Left lobe of liver (tissue), 2 donors: ENCODE data around the gene LIMCH1. TPM values are rescaled to one million over a fixed set of nuclear protein-coding genes. Genes with fewer than 3 reads are reported as not detected.

ENCODE experiments used
- ATAC-seq: fragments of 200-7000 bp; cut with Tn5 transposase; one replicate; pipeline ENCODE4 v1.9.1; 2020; ENCODE audit warnings: mild to moderate bottlenecking, moderate library complexity
- DNase-seq: peaks from one replicate; pipeline ENCODE4 v3.0.0-alpha.2; 2020; ENCODE audit warnings: low spot score
- total RNA-seq: library from RNA; stranded (reverse); gene quantifications from one replicate; pipeline ENCODE4 v1.2.1, GENCODE V29; 2021
- donor health status: DM: no; HTN: no; CAD: no; lungs with moderate emphysema.
- donor health status: DM: no; HTN: yes; CAD: no.

The LIMCH1 gene
- total RNA-seq, 1 donor from 2014 or later = 9.8 TPM

DNA sequence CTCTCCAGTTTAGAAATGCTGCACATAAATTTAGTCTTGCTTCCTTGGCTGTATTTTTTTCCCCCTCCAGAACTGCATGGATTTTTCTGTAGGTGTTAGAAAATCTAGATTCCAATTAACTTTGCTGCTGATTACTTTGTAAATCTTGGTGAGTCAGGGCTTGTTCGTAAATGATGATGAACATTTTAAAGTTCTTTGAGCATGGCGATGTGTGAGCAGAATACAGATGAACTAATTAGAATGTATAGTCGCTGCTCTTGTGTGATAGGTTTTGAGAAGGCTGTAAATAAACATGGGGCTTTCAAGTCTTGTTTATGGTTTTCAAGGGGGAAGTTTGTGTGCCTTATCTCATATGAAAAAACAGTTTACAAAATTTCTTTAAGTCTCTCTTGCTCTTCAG, 23.3 kb downstream of the LIMCH1 start:
- ATAC-seq = no peak

DNA sequence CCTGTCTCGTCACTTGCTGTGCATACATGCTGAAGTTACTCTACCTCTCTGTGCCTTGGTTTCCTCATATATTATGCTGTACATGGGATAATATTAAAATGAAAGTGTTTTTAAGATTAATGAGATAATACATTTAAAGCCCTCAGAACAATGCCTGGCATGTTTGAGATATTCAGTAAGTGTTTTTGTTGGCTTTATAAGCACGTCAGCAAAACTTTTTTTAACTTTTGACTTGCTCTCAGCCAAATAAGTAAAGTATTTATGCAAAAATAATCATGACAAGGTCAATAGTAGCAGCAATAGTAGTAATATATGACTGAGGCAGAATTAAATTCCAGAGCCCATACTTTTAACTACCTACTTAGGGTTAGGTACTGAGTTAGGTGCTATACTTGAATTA, 29.2 kb downstream of the LIMCH1 start:
- ATAC-seq (no peak), DNase-seq (no peak)

More for the DNA sequence above, 23.3 kb downstream of the LIMCH1 start:
- no peak for DNase-seq

DNA sequence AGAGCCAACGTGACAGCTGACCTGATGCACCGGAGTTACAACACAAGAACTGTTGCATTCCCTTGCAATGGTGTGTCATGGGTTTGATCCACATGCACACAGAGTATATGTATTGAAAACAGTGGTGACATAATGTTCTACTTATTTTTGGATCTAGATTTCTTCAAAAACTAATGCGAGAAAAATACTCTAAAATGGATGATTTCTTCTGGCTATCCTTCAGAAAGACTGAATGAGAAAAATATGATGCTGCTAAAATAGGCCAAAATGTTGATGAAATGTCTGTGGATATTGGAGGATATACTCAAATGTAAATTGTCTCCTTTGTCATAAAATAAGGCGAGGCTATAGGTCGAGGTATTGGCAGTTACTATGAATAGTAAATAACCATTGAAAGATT, 30.4 kb downstream of the LIMCH1 start:
- ATAC-seq = no peak
- no peak for DNase-seq

DNA sequence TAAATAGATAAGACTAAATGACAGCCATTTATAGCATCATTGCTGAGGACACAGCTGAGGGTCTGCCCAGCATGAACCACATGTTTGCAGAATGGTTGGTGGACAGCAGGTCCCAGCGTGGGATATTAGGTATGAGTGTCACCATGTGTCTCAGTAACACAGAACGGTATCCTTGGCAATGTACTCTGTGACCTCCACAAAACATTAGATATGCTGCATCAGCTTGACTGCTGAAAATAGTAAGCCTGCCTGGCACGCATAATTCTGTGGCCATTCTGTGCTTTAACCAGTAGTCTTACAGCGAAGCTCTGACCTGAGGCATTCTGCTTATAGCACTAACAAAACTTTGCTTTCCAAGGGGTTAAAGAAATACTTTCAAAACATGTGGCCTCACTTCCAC, 32.0 kb downstream of the LIMCH1 start:
- DNase-seq (no peak), ATAC-seq (peak; percentile 44)

DNA sequence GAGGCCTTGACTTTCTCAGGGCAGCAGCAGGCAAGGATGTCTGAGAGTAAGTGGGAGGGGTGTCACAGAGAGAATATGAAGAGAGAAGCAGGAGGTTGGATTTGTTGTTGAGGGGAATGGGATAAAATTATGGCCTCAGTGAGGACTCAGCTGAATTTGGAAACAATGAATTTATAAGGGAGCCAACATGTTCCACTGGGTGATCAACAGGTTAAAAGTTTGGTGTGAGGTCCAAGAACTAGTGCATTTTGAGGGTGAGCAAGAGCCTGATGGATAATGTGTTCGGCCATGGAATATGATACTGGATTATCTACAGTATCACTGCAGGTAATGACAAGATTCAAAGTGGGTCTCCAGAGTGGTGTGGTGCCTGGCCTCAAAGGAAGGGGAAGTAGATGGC, 33.5 kb downstream of the LIMCH1 start:
- no peak for DNase-seq
- no peak for ATAC-seq

DNA sequence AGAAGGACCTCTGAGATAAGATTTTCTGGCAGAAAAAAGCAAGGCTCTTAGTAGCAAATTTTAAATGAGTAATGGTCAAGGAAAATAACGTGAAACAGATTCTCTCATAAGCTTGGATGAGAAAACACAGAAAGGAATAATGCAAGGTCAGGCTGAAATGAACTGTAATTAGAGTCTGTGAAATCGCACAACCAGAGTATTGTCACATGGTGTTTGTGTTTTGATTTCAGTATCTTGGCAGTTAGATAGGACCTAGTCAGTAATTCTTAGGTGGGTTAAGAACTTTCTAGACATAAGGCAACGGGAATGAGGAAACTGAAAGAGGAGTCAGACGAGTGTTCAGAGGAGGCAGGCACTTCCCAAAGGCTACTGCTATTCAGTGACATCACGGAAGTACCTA, 34.6 kb downstream of the LIMCH1 start:
- ATAC-seq (no peak), DNase-seq (no peak)

DNA sequence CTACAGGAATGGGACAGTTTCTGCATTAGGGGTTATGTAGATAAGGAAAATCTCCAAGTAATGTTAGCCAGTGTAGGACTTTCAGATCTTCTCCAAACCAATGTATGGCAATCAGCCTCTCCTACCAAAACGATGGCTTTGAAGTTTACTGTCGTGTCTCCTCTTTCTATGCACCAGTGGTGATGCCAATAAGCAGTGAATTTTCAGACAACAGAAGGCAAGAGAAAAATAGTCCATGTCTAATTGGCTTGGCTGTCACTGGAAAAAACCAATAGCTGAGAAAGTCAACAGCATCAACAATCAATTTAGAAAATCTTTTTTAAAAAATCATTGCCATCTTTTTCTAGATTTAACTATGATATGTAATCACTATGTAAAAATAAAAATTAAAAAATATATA, 35.0 kb downstream of the LIMCH1 start:
- ATAC-seq = no peak
- DNase-seq = no peak

DNA sequence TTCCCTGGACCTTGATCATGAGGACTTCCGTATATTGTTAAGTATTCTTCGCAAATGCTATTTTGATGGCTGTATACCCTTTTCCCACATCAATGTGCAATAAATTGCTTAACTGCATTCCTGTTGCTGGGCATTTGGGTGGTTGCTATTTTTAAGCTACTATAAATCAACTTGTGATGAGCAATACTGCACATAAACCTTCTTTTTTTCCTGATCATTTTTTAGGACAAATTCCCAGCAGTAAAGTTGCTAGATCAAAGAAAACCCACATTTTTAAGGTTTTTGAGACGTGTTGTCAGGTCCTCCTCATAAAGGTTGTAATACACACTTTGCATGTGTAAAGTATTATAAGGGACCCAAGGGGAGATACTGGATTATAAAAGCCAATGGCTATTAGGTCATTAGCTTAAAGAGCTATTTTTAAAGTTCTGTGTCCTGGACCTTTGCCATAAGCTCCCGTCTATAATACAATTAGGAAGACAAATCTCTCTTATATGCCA, 35.6 kb downstream of the LIMCH1 start:
- DNase-seq (no peak), ATAC-seq (no peak)

DNA sequence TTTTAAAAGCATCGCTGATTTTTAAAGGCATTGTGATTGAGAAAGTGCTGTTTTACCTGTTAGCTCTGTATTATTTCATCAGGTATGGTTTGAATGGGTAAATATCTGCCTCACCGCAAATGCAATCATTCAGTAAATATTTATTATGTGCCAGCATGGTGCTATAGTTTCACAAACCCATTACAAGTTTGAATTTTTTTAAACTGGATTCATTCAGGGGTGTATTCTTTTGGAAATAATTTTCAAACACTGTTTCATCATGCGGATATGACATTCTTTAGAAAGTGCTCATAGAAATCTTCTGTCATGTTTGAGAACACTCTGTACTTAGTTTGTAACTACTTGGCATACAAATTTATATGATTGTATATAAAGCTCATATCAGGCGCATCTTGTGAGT, 37.2 kb downstream of the LIMCH1 start:
- ATAC-seq = no peak

DNA sequence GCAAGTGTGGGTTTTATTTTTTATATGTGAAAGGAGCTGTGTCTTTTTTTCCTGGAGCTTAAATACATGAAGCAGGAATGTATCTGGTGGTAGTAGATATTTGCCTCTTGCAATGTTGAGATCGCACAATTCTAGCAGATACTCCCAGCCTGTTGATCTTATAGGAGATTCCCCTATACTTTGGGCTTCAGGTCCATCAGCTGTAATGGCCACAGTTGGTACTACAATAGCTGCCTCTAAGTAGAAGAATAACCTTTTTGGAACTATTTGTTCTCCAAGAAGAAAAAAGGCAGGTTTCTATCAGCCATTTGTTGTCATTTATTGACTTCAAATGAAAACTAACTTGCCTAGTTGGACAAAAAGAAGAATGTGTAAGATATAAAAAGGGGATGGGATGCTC, 37.7 kb downstream of the LIMCH1 start:
- DNase-seq (no peak), ATAC-seq (no peak)

More for the DNA sequence above, 37.2 kb downstream of the LIMCH1 start:
- DNase-seq = no peak

DNA sequence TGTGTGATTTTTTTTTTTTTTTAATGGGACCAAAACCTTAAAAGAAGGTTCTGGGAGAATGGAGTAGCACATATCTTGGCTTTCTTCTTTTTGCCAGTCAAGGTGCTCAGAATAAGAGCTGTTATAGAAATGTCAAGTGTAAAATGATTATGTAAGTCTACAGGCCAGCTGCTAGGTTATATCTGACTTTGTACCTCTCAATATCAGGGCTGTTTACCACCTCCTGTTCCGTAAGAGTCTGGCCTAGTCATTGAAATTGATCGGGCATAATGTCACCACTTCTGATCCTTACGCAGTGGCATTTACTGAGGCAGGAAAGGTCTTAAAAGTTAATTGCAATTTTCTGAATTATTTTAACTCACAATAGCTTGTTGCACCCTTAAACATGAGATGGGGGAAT, 41.1 kb downstream of the LIMCH1 start:
- DNase-seq (no peak), ATAC-seq (no peak)

DNA sequence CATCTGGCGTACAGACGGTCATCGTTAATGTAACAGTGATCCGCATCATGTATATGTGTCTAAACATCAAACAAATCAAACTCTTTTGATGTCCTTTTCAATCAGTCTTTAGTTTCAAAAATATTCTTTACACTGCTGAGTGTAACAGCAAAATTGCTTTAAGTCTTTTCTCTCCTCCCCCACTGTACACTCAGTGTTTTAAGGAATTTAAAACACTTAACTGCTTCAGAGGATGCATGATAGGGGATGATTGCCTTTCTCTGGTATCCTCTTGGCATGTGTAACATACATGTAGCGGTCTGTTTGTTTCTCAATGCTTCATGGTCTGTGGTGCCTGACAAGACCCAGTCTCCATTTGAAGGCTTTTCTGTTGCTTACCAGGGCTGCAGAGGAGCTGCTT, 41.6 kb downstream of the LIMCH1 start:
- DNase-seq (no peak), ATAC-seq (no peak)

DNA sequence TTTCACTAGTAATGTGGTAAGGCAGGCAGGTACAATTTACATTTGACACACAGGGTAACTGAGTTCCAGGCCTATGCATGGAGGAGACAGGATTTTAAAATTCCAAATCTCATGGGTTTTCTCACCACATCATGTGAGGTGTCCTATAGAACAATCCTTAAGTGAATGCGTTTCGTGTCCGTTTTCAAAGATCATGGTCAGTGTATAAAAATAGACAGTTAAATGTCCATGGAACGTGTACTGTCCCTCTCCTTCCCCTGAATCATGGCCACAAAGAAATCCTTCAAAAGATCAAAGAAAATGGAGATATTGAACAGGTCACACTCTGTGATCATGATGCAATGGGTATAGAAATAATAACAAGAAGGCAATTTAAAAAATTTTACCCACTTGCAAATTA, 42.0 kb downstream of the LIMCH1 start:
- DNase-seq (no peak), ATAC-seq (no peak)

DNA sequence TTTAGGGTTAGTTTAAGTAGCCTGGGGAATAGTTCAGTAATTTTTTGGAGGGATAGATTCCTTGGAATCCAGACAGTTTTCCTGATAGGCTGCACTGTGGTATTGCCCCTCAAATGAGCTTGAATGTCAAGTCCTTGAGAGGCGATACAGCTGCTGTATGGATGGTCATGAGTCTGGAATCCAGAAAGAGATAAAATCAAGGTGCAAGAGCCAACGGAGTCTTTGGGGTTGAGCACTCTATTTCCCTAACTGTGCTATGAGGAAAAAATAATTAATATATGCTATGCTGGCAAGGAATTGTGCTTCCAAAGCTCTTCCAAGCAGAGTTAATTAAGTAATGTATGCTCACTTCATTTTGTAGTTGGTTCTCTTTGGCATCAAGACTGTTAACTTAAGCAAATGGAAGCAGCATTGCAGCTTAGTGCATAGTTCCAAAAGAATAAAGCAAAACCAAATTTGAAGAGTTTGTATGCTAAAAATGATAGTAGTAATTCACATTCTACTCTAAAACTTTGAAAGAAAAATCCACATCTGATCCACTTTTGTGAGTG, 48.8 kb downstream of the LIMCH1 start:
- DNase-seq = no peak

DNA sequence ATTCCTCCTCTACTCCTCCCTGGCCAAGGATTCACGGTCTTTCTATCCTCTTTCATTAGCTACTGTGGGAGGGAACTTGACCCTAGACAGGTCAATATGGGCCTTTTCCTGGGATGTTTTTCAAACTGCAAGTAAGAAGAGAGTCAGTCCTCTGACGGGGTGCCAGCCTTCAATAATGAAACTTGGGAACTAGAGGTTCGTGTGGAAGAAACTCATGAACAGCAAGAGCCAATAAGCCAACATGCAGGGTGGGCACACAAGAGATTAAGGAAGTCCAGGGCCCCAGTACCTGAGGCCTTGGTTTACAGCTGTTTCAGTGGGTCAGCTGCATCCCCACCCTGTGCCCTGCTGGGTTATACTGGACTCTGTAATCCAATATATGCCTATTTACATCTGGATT, 49.3 kb downstream of the LIMCH1 start:
- DNase-seq (no peak), ATAC-seq (no peak)

More for the DNA sequence above, 48.8 kb downstream of the LIMCH1 start:
- no peak for ATAC-seq

DNA sequence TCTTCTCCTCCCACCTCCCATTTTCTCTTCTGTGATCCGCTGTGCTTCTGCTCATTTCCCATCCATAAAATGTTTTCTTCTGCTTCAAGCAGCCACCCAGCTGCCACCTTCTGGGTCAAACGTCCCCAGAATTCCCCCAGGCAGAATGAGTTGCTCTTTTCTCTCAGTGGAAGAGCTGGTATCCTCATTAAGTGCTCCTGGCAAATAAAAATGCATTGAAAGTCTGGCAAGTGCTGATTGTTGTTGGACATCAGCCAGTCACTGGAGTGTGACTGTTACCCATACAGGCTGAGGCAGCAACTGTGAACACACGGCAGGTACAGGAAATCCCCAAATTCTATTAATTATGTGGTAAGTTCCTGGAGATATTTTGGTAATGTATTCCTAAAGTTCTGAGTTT, 52.6 kb downstream of the LIMCH1 start:
- DNase-seq (no peak), ATAC-seq (peak; percentile 32)

DNA sequence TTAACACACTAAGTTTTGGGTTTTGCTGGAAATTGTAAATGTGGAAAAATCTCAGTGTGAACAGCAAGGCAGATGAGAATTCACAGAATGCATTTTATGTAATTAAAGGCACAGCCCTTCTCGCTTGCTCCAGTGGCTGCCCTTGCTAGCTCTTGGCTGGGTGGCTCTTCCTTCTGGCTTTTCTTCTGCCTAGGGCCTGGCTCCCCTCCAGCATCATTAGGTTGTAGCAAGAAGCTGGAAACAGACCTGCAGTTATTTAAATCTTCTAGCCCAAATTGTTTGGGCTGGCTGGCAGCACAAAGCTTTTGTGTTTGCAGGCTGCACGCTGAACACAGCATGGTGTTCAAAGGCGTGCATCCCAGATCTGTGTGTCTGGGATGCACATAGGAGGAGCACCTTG, 56.5 kb downstream of the LIMCH1 start:
- ATAC-seq (no peak), DNase-seq (no peak)

DNA sequence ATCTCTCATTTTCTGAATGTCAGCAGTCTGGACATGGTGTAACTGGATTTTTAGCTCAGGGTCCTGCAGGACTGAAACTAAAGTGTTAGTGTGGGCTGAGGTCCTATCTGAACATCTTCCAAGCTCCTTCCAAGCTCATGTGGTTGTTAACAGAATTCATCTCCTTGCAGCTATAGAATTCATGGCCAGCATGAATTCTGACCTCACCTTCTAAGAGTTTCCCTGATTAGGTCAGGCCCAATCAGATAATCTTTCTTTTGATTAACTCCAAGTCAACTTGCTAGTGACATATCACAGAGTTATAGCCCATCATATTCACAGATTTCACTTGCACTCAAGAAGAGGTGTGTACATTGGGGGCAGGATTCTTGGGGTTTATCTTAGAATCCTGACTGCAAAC, 59.5 kb downstream of the LIMCH1 start:
- no peak for DNase-seq
- no peak for ATAC-seq

DNA sequence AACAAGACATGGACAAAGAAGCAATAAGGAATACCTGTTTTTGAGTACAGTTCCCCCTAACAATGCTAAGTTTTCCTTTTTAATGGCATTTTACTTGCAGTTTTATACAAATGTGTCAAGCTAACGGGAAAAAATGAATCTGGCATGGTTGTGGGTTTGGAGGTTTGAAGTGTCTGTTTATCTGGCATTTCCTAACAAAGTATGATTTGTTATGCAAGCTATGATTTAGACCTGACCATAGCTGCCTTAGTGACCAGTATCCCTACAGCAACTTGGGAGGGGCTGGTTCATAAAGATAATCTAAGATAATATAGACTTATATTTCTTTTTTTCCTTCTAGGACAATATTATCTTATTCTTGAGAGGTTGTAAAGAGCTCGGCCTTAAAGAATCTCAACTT, 60.6 kb downstream of the LIMCH1 start:
- ATAC-seq = peak; percentile 81

DNA sequence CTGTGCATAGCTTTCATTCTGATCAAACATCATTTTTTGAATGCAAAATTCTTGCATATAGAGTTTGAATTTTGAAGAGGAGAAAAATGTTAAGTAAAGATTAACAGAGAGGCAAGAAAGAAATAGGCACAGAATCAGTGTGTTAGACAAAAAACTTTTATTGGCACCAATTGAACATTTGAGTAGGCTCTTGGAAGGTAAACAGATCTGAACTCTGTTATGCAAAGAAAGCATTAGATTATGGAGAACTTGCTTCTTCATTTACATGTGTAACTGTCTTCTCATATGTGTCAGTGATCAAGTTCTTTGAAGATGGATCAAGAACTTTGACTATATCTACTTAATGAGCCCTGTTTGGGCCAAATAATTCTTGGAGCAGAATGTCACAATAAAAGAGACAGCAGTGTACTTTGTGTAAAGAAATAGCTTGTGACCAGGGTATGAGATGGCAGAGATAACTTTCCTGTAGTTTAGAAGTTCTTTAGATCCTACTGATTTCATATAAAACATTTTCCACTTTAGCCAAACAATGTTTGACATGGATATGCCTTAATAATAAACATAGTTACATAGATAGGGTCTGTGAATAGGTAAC, 61.3 kb downstream of the LIMCH1 start:
- DNase-seq = no peak
- peak; percentile 76 for ATAC-seq

More for the DNA sequence above, 60.6 kb downstream of the LIMCH1 start:
- DNase-seq = no peak

DNA sequence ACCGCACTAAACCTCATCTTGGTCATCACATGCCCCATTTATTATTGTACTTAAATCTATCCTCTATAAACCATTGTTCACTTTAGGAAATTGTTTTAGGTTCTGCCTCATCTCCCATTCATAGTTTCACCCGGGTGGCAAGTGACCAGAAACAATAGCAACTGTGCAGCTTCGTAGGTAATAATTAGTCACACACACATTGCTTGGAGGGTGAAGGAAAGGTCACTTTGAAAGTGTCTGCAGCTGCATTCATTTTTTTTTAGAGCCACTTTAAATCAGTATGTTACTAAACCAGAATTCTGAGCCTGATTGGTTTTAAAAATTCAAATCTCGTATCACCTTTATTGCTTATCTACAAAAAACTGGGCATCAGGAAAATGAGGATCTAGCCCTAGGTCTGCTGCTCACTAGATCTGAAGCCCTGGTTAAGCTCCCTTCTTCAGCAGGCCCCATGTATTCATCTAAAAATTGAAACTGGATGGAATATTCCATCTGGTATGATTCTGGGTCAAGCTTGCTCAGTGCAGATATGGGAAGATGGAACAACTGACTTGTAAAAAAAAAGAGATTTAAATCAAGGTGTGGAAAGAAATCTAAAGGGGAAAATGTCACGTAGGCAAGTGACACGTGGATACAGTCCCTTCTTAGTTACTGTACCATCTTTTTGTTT, 62.4 kb downstream of the LIMCH1 start:
- DNase-seq (no peak), ATAC-seq (no peak)

DNA sequence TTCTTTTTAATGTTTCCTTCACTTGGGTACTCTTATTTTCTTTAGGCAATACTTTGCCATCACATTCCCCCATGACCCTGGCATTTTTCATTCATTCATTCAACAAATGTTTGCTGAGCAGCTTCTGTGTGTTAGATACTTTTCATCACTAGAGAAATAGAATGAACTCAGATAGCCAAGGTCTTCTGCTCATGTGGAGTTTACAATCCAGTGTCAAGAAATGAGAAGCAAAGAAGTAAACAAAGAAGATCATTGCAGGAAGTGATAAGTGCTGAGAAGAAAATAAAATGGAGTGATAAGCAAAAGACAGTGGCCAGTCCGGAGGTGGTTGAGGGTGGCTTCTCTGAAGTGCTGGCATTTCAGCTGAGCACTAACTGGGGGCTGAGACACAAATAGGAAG, 63.1 kb downstream of the LIMCH1 start:
- no peak for DNase-seq
- ATAC-seq = no peak

DNA sequence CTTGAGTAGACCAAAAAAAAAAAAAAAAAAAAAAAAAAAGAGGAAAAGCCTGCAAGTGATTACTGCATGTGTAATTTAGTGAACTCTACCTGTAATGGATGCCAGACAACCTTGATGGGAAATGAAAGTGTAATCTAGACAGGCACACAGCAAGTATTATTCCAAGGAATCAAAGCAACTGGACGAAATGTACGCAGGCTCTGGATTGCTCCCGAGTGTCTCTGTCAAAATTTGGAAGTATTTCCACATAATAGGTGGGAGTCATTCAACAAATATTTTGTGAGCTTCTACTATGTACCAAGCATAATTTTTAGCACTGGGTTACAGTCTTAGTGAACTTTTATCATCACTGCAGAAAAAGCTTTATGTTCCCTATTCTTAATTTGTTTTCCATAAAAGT, 64.2 kb downstream of the LIMCH1 start:
- no peak for ATAC-seq
- no peak for DNase-seq
